Epithelial cell of proximal tubule (primary cell): ENCODE results near the gene YWHAG. TPM values are rescaled to one million over a fixed set of nuclear protein-coding genes. Genes with fewer than 3 reads are reported as not detected.

Source experiments
- DNase-seq: peaks from one replicate; pipeline ENCODE4 v3.0.0-alpha.2; 2011; ENCODE audit warnings: low read depth
- H3K4me3 ChIP-seq: 2 replicates; pipeline ENCODE4 v1.5.1; 2011; ENCODE audit warnings: low read depth, mild to moderate bottlenecking, low read length
- CTCF ChIP-seq: conservative IDR thresholded peaks from 2 replicates; pipeline ENCODE4 v1.5.1; 2012; ENCODE audit warnings: low read depth, mild to moderate bottlenecking, low read length
- total RNA-seq: library from RNA; depleted of rRNA; stranded (reverse); fragments of >200 nt; gene quantifications from 2 replicates; pipeline ENCODE4 v1.2.3, GENCODE V29; 2015

The YWHAG gene
- total RNA-seq, 1 donor from 2014 or later: 74.7 TPM

GRCh38 chr7:76330673-76331072 lies 28.1 kb downstream of the YWHAG start:
- no peak overlapping the region for H3K4me3 ChIP-seq
- no peak for TF ChIP-seq CTCF
- no peak for DNase-seq

GRCh38 chr7:76330261-76330660 lies 28.5 kb downstream of the YWHAG start:
- DNase-seq: no peak
- no peak for TF ChIP-seq CTCF
- H3K4me3 ChIP-seq: no peak overlapping the region

DNA sequence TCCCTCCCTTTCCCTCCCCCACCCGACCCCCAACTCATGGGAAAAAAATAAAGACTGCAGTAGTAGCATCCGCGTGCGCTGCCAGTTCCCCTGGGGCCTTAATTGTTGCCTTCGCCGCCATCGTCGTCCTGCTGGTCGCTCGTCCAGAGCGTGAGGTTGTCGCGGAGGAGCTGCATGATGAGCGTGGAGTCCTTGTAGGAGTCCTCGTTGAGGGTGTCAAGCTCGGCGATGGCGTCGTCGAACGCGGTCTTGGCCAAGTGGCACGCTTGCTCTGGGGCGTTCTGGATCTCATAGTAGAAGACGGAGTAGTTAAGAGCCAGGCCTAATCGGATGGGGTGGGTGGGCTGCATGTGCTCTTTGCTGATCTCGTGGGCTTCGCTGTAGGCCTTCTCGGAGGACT lies 29.3 kb downstream of the YWHAG start:
- H3K4me3 ChIP-seq: no peak overlapping the region
- DNase-seq: no peak
- no peak for TF ChIP-seq CTCF

DNA sequence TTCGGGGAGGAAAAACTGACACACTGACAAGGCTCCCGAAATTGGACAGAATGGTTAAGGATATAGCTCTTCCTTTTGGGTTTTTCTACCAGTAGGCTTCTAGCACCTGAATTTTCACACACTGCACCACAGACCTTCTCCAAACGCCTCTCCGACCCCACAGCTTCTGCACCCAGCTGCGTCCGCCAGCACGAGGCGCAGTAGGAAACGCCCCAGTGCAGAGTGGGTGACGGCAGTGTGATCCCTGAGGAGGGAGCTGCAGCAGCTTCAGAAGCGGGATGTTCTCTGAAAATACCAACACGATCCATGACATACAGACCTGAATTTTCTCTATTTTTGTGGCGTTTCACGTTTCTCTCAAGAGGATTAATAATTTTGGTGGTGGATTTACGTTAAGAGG lies 30.4 kb downstream of the YWHAG start:
- no peak overlapping the region for H3K4me3 ChIP-seq
- no peak for DNase-seq
- TF ChIP-seq CTCF: no peak

GRCh38 chr7:76327610-76328009 lies 31.2 kb downstream of the YWHAG start:
- H3K4me3 ChIP-seq: no peak overlapping the region
- DNase-seq: no peak
- no peak for TF ChIP-seq CTCF

GRCh38 chr7:76326646-76327233 lies 32.1 kb downstream of the YWHAG start:
- H3K4me3 ChIP-seq: no peak overlapping the region
- no peak for TF ChIP-seq CTCF
- DNase-seq: no peak

DNA sequence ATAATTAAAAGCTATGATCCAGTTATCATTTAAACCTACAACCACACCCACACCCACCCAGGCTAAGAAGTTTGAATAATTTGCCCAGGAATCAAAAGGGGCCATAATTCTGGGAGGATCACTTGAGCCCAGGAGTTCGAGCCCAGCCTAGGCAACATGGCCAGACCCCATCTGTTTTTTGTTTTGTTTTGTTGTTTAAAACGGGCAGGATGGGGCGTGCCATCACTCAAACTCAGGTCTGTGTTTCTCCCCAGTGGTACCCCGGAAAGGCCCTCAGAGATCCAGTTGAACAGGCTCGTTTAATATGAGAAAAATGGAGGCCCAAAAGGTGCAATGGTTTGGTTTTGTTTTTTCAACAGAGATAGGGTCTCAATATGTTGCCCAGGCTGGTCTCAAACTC lies 33.0 kb downstream of the YWHAG start:
- TF ChIP-seq CTCF: no peak
- DNase-seq: no peak
- no peak overlapping the region for H3K4me3 ChIP-seq
